Astrocyte of the cerebellum (primary cell): ENCODE results near the gene SNRNP70.
A peak's percentile ranks its signal among the peaks of the same experiment; 100 is the strongest.

ENCODE experiments used
- DNase-seq: peaks from one replicate; pipeline ENCODE4 v3.0.0-alpha.2; 2011; ENCODE audit warnings: low read depth
- H3K4me3 ChIP-seq: 2 replicates; pipeline ENCODE4 v1.5.1; 2011; ENCODE audit warnings: mild to moderate bottlenecking, low read depth, low read length, moderate library complexity
- CTCF ChIP-seq: IDR thresholded peaks from 2 replicates; pipeline ENCODE4 v1.5.1; 2012; ENCODE audit warnings: low read length, low read depth, moderate library complexity, mild to moderate bottlenecking; ENCODE audit errors: missing control alignments
- in situ Hi-C: cut with HindIII; loops from 2 replicates; pipeline ENCODE4 v1.10.0; 2017; ENCODE audit warnings: low sequenced_read_pairs

SNRNP70 gene

GRCh38 chr19:49148044-49148682 is 62.9 kb downstream of the SNRNP70 start:
- no peak for DNase-seq
- no peak for TF ChIP-seq CTCF
- H3K4me3 ChIP-seq = no peak overlapping the region
- in situ Hi-C loops = no loop called here

- in situ Hi-C loops = no loop called here
- peak; percentile 73 for DNase-seq
- TF ChIP-seq CTCF = no peak
- H3K4me3 ChIP-seq = peak overlapping the region; percentile 62
Measured at GRCh38 chr19:49148784-49149651, 63.8 kb downstream of the SNRNP70 start.

- in situ Hi-C loops = no loop called here
- peak; percentile 74 for DNase-seq
- H3K4me3 ChIP-seq = peak overlapping the region; percentile 62
- no peak for TF ChIP-seq CTCF
Measured at GRCh38 chr19:49149652-49150105, 64.4 kb downstream of the SNRNP70 start.

- DNase-seq = no peak
- no peak for TF ChIP-seq CTCF
- peak overlapping the region; percentile 62 for H3K4me3 ChIP-seq
- in situ Hi-C loops = no loop called here
Measured at GRCh38 chr19:49150106-49150943, 65.1 kb downstream of the SNRNP70 start.

GRCh38 chr19:49150944-49151243 is 65.6 kb downstream of the SNRNP70 start:
- in situ Hi-C loops = no loop called here
- DNase-seq = no peak
- no peak for TF ChIP-seq CTCF
- peak overlapping the region; percentile 62 for H3K4me3 ChIP-seq
